Immature natural killer cell (primary cell): ENCODE results near the gene MAPK8IP3. TPM values are rescaled to one million over a fixed set of nuclear protein-coding genes. Genes with fewer than 3 reads are reported as not detected.
"Not testable (repeated sequence)": the region's sequence is repeated elsewhere in the genome, so short reads cannot be mapped to it uniquely, and the experiment has no call there.

ENCODE experiments used
- DNase-seq, 3 donors: peaks; one replicate each; pipeline ENCODE4 v3.0.0; 2022; ENCODE audit warnings: mixed read lengths in 1 of 3
- H3K27ac Mint-ChIP-seq, 6 donors: one replicate each; pipeline ENCODE4 v1.8.0; 2020; ENCODE audit warnings: mixed read lengths in 6 of 6, mild to moderate bottlenecking in 5 of 6, inconsistent platforms in 4 of 6, moderate library complexity in 3 of 6
- H3K27me3 Mint-ChIP-seq, 3 donors: one replicate each; pipeline ENCODE4 v1.8.0; 2020 to 2021; ENCODE audit warnings: low read depth in 3 of 3, mild to moderate bottlenecking in 3 of 3, mixed read lengths in 3 of 3, moderate library complexity in 3 of 3, inconsistent platforms in 1 of 3
- H3K36me3 Mint-ChIP-seq, 3 donors: one replicate each; pipeline ENCODE4 v1.8.0; 2020; ENCODE audit warnings: mixed read lengths in 3 of 3, inconsistent platforms in 2 of 3, mild to moderate bottlenecking in 2 of 3
- H3K4me1 Mint-ChIP-seq, 2 donors: one replicate each; pipeline ENCODE4 v1.8.0; 2020; ENCODE audit warnings: inconsistent platforms in 2 of 2, mild to moderate bottlenecking in 2 of 2, mixed read lengths in 2 of 2, moderate library complexity in 1 of 2
- H3K4me3 Mint-ChIP-seq, 5 donors: one replicate each; pipeline ENCODE4 v1.8.0; 2020; ENCODE audit warnings: mild to moderate bottlenecking in 5 of 5, mixed read lengths in 5 of 5, inconsistent platforms in 3 of 5, moderate library complexity in 3 of 5
- H3K9me3 Mint-ChIP-seq, 6 donors: one replicate each; pipeline ENCODE4 v1.8.0; 2020; ENCODE audit warnings: mild to moderate bottlenecking in 6 of 6, mixed read lengths in 6 of 6, inconsistent platforms in 4 of 6, moderate library complexity in 3 of 6
- polyA plus RNA-seq, 3 donors: library from polyadenylated mRNA; unstranded; fragments of 300-500 nt; fragmentation: Illumina TruSeq; gene quantifications; one replicate each; pipeline ENCODE4 v1.2.3, GENCODE V29; 2021

The MAPK8IP3 gene
- polyA plus RNA-seq, 3 donors from 2014 or later, result 0.55 to 3.8 (median 0.57) TPM

DNA sequence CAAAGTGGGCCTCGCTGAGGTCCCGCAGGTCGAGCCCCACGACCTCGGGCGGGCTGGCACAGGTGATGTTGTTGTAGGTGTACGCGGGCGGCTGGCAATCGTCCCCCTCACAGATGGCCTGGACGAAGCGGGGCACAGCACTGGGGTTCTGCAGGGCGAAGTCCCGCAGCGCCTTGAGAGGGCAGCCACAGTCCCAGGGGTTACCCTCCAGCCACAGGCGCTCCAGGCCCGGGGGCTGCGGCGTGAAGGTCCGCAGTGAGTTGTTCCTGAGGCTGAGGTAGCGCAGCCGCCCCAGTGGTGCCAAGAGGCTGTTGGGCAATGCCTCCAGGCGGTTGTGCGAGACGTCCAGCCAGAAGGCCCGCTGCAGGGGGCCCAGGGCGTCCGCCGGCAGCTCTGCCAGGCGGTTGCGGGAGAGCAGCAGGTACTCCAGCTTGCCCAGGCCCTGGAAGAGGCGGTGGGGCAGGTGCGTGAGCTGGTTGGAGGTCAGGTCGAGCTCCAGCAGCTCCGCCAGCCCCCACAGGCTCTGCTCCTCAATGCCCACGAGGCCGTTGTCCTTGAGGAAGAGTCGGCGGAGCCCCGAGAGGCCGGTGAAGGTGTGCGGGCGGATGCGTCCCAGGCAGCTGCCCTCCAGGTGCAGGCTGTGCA, 84.7 kb downstream of the MAPK8IP3 start:
- H3K9me3 Mint-ChIP-seq, result no peaks in the 10 kb centered on the region
- H3K4me1 Mint-ChIP-seq, result peaks cover 0 to 3% of the 10 kb centered on the region in 2 donors
- H3K4me3 Mint-ChIP-seq, result no peak overlapping the region
- H3K27me3 Mint-ChIP-seq, result peaks cover 0 to 4% (median 1%) of the 10 kb centered on the region in 3 donors
- no peak overlapping the region for H3K27ac Mint-ChIP-seq
- peaks cover 0 to 5% (median 3%) of the 10 kb centered on the region in 3 donors for H3K36me3 Mint-ChIP-seq
- DNase-seq, result no peak

DNA sequence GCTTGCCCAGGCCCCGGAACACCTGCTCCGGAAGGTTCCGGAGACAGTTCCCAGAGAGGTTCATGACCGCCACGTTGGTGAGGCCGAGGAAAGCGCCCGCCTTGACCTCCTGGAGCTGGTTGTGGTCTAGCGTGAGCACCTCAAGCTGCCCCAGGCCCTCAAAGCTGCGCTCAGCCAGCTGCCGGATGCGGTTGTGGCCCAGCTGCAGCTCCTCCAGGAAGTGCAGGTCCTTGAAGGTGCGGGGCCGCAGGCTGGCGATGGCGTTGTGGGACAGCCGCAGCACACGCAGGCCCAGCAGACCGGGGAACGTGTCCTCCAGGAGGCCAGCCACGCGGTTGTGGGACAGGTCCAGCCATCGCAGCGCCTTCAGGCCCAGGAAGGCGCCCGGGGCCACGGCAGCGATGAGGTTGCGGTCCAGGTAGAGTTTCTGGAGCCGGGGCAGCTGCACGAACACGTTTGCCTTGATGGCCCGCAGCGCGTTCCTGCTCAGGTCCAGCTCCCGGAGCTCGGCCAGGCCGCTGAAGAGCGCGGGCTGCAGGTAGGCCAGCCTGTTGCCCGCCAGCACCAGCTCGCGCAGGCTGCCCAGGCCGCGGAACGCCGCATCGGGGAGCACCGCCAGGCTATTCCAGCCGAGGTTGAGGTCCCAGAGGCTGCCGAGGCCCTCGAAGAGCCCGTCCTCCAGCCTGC, 85.4 kb downstream of the MAPK8IP3 start:
- H3K4me3 Mint-ChIP-seq, result no peak overlapping the region
- no peaks in the 10 kb centered on the region for H3K9me3 Mint-ChIP-seq
- no peak for DNase-seq
- H3K27ac Mint-ChIP-seq, result no peak overlapping the region
- peaks cover 0 to 4% (median 1%) of the 10 kb centered on the region in 3 donors for H3K27me3 Mint-ChIP-seq
- H3K4me1 Mint-ChIP-seq, result peaks cover 0 to 1% of the 10 kb centered on the region in 2 donors
- H3K36me3 Mint-ChIP-seq, result peaks cover 0 to 5% (median 3%) of the 10 kb centered on the region in 3 donors

DNA sequence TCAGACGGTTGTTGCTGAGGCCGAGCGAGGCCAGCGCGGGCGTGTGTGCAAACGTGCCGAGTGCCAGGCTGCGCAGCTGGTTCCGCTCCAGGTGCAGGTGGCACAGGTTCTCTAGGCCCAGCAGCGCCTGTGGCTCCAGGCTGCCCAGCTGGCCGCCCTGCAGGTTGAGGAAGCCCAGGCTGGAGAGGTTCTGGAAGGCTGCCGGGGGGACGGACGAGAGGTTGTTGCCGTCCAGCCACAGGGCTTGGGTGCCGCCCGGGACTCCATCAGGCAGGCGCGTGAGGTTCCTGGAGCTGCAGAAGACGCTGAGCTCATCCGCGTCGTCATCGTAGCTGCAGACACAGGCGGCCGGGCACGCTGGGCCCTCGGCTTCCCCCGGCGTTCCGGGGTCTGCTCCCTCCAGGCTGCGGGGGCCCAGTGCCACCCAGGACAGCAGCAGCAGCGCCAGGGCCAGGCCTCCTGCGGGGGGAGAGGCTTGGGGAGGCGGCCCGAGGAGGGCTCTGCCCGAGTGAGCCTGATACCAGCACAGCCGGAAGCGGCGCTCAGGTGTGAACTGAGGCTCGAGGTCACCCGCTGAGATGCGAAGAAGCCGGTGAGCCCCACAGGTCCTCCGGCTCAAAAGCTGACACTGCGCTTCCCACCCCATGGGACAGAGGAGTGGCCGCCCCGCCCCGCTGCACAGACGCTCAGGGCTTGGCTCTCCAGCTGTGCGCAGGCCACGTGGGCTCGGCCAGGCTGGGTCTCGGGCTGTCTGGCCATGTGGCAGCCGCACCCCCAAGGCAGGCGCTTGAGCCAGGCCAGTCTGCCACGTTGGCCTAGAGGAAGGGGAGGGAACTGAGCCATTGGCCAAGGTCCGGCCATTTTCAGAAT, 86.2 kb downstream of the MAPK8IP3 start:
- DNase-seq, result no peak
- H3K27ac Mint-ChIP-seq, result no peak overlapping the region
- H3K9me3 Mint-ChIP-seq, result peaks cover 0 to 3% (median under 1%) of the 10 kb centered on the region in 6 donors
- peaks cover 0 to 1% of the 10 kb centered on the region in 2 donors for H3K4me1 Mint-ChIP-seq
- no peak overlapping the region for H3K4me3 Mint-ChIP-seq
- H3K36me3 Mint-ChIP-seq, result peaks cover 0 to 5% (median 3%) of the 10 kb centered on the region in 3 donors
- peaks cover 0 to 6% (median 1%) of the 10 kb centered on the region in 3 donors for H3K27me3 Mint-ChIP-seq

DNA sequence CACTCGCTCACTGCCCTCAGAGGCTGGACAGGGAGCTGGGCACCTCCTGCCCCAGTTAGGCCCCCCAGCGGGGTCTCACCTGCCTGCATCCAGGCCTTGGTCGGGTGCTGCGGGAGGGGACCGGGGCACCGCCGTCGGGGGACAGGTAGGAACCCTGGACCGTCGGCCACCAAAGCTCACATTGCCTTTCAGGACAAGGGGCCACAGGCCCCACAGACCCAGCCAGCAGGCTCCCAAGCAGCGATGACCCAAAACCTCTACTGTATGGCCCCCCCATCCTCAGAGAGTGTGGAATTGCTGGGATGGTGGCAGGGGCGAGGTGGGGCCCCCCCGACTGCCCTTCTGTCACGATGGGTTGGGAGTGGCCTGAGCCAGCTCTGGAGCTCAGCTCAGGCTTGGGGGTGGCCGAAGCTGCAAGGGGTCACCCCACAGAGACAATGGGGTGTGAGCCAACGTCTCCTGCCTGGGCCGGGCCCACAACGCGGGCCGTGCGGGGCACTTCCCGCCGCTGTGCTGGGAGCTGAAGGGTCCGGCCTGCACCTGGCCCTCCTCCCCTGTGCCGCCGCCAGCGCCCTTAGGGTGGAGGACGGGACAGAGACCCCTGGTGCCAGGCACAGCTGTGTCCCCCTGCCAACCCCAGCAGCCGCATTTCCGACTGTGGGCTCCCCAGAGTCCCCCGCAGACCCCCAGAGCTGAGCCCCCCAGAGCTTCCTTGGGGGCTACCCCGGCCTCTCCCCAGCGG, 87.0 kb downstream of the MAPK8IP3 start:
- Mint-ChIP-seq H3K4me1 (peaks cover 0 to 1% of the 10 kb centered on the region in 2 donors), H3K27ac (no peak overlapping the region), H3K9me3 (peaks cover 0 to 4% (median 2%) of the 10 kb centered on the region in 6 donors), H3K4me3 (no peak overlapping the region), H3K27me3 (peaks cover 0 to 6% (median 1%) of the 10 kb centered on the region in 3 donors), H3K36me3 (peaks cover 0 to 5% (median 3%) of the 10 kb centered on the region in 3 donors)
- no peak for DNase-seq

DNA sequence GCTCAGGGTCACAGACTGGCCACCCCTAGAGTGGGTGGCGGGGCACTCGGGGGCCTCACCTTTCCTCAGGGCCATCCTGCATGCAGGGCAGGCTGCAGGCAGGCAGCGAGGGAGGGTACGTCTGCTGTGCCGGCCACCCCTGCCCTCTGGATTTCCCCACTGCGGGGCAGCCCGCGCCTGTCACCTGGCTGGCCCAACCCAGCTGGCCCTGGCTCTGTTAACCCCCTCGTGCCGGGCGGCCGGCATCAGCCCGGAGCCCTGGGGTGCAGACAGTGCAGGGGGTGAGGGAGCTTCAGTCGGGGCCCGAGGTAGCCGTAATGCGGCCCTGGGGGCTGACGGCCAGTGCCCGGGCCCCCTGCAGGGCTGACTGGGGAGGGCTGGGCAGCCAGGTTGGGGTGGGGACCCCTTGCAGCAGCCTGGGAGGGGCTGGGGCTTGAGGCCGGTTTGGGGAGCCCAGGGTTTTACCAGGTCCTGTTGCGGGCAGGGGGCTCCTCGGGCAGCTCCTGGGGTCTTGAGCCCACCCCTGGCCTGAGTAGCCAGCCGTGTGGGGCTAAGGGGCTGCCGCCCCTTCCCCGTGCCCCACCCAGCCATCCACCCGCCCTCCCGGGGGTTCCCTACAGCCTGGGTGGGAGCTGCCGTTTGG, 87.7 kb downstream of the MAPK8IP3 start, which contains the start of gene IGFALS:
Gene IGFALS, minus strand, starts transcription at position 128 of the 643 bp plus-strand sequence. Its CDS starts 53 bp downstream, at position 75.
- Mint-ChIP-seq H3K9me3 (peaks cover 0 to 4% (median 2%) of the 10 kb centered on the region in 6 donors), H3K27me3 (peaks cover 0 to 6% (median 1%) of the 10 kb centered on the region in 3 donors), H3K4me3 (no peak within 1 kb of the TSS), H3K36me3 (peaks cover 0 to 5% (median 3%) of the 10 kb centered on the region in 3 donors), H3K27ac (no peak within 1 kb of the TSS), H3K4me1 (peaks cover 0 to 1% of the 10 kb centered on the region in 2 donors)
- DNase-seq, result no peak

DNA sequence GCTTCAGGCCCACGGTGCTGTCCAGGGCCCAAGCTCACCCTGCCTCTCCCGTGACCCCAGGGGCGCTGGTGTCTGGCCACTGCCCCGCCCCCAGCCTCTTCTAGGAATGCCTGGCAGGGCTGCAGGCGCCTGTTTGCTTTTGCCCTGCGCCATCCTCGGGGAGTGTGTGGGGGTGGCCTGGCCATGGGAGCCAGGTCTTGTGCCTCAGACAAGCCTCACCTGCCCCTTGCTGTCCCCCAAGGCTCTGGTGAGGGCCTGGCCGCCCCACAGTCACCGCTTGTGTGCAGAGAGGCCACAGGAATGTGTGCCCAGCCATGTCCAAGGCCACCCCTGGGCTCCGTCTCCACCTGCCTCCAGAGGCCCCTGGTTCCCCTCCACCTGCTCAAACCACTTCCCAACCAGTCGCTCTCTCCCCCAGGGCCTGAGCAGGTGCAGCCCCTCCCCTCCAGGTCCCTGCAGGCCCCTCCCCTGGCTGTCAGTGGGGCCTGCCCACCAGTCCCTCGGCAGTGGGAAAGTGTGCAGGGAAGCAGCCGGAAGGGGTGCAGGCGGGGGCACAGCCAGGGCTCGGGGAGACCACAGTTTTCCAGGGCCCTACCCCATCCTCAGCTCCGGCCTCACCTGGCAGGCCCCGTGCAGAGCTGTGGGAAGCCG, 88.4 kb downstream of the MAPK8IP3 start:
- Mint-ChIP-seq H3K27ac (no peak overlapping the region), H3K4me3 (no peak overlapping the region)

DNA sequence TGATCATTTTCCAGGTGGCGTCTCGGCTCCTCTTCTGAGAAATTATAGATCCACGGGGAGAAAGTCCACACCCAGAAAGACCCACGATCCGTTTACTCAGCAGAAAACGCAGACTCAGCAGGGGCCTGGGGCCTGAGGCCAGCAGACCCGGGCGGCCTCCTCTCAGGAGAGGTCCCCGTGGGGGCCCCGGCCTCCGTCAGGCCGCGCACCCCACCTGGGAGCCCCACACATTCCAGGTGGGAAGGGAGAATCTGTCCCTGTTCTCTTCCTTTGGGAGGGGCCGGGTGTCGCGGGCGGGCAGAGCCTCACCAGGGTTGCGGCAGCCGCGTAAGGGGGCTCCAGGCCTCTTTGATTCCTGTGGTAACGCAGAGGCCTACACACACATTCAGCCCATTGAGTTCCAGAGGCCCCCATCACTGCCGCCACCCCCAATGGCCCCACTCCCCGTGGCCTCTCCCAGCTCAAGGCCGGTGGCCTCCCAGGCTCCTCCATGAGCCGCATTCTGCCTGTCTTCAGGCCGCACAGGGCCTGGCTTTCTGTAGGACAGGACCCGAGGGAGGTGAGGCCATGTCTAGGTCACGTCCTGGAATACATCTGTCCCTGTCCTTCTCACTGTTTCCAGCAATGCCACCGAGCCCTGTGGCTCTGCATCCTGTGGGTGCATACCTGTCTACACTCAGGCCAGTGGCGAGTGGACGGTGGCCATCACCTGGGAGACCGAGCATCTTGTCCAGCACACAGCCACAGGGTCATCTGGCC, 89.1 kb downstream of the MAPK8IP3 start:
- DNase-seq, result no peak

More for the DNA sequence above, 88.4 kb downstream of the MAPK8IP3 start:
- H3K27me3 Mint-ChIP-seq, result peaks cover 0 to 6% (median 2%) of the 10 kb centered on the region in 3 donors
- H3K9me3 Mint-ChIP-seq, result peaks cover 0 to 9% (median 2%) of the 10 kb centered on the region in 6 donors
- H3K36me3 Mint-ChIP-seq, result peaks cover 0 to under 1% (median 0%) of the 10 kb centered on the region in 3 donors
- no peaks in the 10 kb centered on the region for H3K4me1 Mint-ChIP-seq
- no peak for DNase-seq

DNA sequence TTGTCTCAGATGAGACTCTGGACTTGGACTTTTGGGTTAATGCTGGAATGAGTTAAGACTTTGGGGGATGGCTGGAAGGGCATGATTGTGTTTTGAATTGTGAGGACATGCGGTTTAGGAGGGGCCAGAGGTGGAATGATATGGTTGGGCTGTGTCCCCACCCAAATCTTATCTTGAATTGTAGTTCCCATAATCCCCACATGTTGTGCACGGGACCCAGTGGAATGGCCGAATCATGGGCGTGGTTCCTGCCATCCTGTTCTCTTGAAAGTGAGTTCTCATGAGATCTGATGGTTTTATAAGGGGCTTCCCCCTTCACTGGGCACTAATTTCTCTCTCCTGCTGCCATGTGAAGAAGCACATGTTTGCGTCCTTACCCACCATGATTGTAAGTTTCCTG, 93.3 kb downstream of the MAPK8IP3 start:
- H3K36me3 Mint-ChIP-seq, H3K4me3 Mint-ChIP-seq, H3K27ac Mint-ChIP-seq, H3K4me1 Mint-ChIP-seq, H3K9me3 Mint-ChIP-seq, DNase-seq, H3K27me3 Mint-ChIP-seq: not testable (repeated sequence)

More for the DNA sequence above, 89.1 kb downstream of the MAPK8IP3 start:
- H3K27me3 Mint-ChIP-seq, result peaks cover 0 to 5% (median 2%) of the 10 kb centered on the region in 3 donors
- no peak overlapping the region for H3K27ac Mint-ChIP-seq
- H3K9me3 Mint-ChIP-seq, result peaks cover 0 to 10% (median 2%) of the 10 kb centered on the region in 6 donors
- peaks cover 0 to 3% (median 0%) of the 10 kb centered on the region in 3 donors for H3K36me3 Mint-ChIP-seq
- H3K4me1 Mint-ChIP-seq, result no peaks in the 10 kb centered on the region
- H3K4me3 Mint-ChIP-seq, result no peak overlapping the region

DNA sequence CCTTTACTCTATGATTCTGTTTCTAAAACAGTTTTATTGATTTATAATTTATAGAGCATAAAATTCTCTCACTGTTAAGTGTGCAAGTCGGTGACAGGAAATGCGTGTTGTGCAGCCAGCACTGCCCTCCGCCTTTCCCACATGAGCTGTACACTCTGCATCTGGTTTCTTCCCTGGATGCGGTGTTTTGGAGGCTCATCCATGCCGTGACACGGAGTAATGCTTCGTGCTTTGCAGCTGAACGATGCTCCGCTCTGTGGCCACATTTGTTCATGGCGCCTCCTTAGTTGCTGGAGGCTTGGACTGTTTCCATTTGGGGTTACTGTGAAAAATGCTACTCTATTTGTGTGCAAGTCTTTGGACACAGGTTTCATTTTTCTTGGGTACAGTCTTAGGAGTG, 94.7 kb downstream of the MAPK8IP3 start:
- no peak for DNase-seq
- Mint-ChIP-seq H3K27me3 (peaks cover 0 to 3% (median 2%) of the 10 kb centered on the region in 3 donors), H3K4me1 (no peaks in the 10 kb centered on the region), H3K4me3 (no peak overlapping the region), H3K9me3 (peaks cover 0 to 10% (median 2%) of the 10 kb centered on the region in 6 donors), H3K27ac (no peak overlapping the region), H3K36me3 (peaks cover 0 to 3% (median 3%) of the 10 kb centered on the region in 3 donors)

DNA sequence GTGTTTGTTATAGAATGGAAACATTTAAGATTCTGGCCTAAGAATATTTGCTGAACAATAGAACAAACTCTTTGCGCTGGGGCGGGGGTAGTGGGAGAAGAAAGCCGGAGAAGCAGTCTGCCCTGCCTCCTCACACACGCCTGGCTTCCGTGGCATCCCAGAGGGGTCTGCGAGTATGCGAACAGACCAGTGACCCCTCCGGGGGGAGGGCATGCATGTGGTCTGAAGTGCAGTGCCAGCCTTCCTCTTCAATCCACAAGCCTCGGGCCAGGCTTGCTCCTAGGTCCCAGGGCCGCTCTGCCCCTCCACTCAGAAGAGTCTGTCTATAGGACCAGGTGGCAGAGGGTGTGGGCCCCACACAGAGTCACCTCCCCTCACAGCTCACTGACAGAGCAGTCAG, 101.6 kb downstream of the MAPK8IP3 start:
- Mint-ChIP-seq H3K36me3 (peaks cover 0 to 3% (median 3%) of the 10 kb centered on the region in 3 donors), H3K4me1 (no peaks in the 10 kb centered on the region), H3K9me3 (no peaks in the 10 kb centered on the region), H3K27ac (no peak overlapping the region), H3K27me3 (peaks cover 0 to 1% (median 0%) of the 10 kb centered on the region in 3 donors), H3K4me3 (no peak overlapping the region)
- DNase-seq, result no peak

DNA sequence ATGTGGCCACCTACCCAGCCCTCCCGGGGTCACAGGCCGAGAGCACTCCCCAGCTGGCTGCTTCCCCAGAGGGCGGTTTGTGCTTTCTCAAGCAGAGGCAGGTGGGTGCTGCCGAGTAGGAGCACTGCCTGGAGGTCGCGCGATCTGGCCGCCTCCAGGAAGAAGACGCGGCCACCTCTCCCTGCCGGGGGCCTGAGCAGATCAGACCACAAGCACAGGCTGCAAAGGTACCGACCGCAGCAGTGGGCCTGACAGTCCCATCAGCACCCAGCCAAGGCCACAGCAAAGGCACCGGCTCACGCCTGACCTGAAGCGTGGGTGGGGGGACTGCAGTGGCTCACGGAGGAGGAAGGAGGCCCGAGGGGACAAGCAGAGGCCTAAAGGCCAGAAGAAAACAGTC, 102.7 kb downstream of the MAPK8IP3 start:
- Mint-ChIP-seq H3K4me1 (peaks cover 4 to 6% of the 10 kb centered on the region in 2 donors), H3K27me3 (peaks cover 0 to 3% (median 0%) of the 10 kb centered on the region in 3 donors), H3K27ac (no peak overlapping the region), H3K4me3 (no peak overlapping the region), H3K36me3 (peaks cover 0 to 10% (median 3%) of the 10 kb centered on the region in 3 donors), H3K9me3 (no peaks in the 10 kb centered on the region)
- no peak for DNase-seq
